Epithelial cell of esophagus (primary cell): ENCODE measurements around the gene HMCN1.

ENCODE experiments used
- DNase-seq: peaks from one replicate; pipeline ENCODE4 v3.0.0; 2010; ENCODE audit warnings: low read depth
- H3K4me3 ChIP-seq: 2 replicates; pipeline ENCODE4 v1.5.1; 2011; ENCODE audit warnings: mild to moderate bottlenecking, low read length, control low read depth
- TF ChIP-seq, protein P1 (sequence below): IDR thresholded peaks from 2 replicates; pipeline ENCODE4 v1.5.1; 2011; ENCODE audit warnings: low read depth, mild to moderate bottlenecking, low read length, control low read depth, inconsistent platforms; ENCODE audit not compliant: insufficient read depth; ENCODE audit errors: missing control alignments

Gene HMCN1

GRCh38 chr1:185960422-185961321 is 226.5 kb downstream of the HMCN1 start:
- no peak overlapping the region for H3K4me3 ChIP-seq
- TF ChIP-seq, protein P1, sequence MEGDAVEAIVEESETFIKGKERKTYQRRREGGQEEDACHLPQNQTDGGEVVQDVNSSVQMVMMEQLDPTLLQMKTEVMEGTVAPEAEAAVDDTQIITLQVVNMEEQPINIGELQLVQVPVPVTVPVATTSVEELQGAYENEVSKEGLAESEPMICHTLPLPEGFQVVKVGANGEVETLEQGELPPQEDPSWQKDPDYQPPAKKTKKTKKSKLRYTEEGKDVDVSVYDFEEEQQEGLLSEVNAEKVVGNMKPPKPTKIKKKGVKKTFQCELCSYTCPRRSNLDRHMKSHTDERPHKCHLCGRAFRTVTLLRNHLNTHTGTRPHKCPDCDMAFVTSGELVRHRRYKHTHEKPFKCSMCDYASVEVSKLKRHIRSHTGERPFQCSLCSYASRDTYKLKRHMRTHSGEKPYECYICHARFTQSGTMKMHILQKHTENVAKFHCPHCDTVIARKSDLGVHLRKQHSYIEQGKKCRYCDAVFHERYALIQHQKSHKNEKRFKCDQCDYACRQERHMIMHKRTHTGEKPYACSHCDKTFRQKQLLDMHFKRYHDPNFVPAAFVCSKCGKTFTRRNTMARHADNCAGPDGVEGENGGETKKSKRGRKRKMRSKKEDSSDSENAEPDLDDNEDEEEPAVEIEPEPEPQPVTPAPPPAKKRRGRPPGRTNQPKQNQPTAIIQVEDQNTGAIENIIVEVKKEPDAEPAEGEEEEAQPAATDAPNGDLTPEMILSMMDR, result no peak
- no peak for DNase-seq

DNA sequence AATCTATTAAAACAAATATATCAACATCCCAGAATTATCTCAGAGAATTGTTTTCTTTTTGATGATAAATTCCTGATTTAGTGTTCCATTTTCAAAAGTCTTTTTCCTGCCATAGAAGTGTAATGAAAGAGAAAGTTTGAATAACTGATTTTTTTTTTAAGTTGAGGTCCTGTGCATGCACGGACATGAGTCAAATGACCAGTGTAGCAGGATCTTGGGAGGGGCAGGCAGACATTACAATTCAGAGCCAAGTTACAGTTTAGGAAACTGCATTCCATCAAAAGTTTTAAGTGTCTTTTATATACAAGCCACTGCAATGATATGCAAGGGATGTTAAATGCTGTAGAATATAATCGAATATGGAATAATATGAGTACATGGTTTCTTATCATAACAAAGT is 227.5 kb downstream of the HMCN1 start:
- peak; percentile 64 for DNase-seq
- TF ChIP-seq, protein P1, result no peak

DNA sequence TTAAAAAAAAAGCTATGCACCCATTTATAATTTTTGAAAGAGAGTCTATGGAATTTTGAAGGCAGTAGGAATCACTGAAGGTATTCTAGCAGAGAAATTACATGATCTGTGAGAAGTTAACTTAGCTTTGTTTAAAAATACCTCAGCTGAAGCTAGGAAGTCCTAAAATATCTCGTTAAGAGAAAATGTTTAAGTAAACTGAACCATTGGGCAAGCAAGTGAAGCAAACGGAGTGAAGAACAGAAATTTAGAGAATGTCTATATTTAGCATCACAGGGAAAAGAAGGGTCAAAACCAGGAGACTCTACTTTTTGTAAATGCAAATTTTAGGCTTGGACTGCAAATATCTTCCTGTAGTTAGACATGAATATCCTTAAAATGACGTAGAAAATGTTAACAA is 230.8 kb downstream of the HMCN1 start:
- no peak overlapping the region for H3K4me3 ChIP-seq
- DNase-seq, result no peak
- TF ChIP-seq, protein P1, result no peak

More for the DNA sequence above, 227.5 kb downstream of the HMCN1 start:
- no peak overlapping the region for H3K4me3 ChIP-seq

GRCh38 chr1:185965870-185966269 is 231.7 kb downstream of the HMCN1 start:
- TF ChIP-seq, protein P1, result no peak
- no peak overlapping the region for H3K4me3 ChIP-seq
- no peak for DNase-seq

GRCh38 chr1:185966471-185966870 is 232.3 kb downstream of the HMCN1 start:
- no peak overlapping the region for H3K4me3 ChIP-seq
- TF ChIP-seq, protein P1, result no peak
- no peak for DNase-seq

- DNase-seq, result no peak
- TF ChIP-seq, protein P1, result no peak
Measured at GRCh38 chr1:185969028-185969427, 234.8 kb downstream of the HMCN1 start.

DNA sequence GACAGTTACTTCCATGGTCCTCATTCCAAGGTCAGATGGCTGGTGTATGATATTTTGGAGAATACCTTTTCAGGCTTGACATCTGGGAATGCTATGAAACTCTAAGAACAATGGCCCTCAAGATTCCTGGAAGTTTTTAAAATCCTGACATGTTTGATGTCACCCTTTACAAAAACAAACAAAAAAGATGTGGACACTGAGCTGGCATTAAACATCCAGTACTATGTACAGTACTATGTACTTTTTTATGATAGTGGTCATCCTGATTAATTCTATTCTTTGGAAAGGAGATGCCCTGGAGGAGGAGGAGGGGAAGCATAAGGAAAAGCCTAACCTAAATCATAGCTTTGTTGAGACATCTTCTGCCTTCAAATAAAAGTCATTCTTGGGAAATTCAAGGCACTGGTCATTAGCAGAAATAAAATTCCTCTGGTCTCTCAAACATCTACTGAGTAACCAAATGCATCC is 235.4 kb downstream of the HMCN1 start:
- DNase-seq, result no peak

More at GRCh38 chr1:185969028-185969427, 234.8 kb downstream of the HMCN1 start:
- H3K4me3 ChIP-seq, result no peak overlapping the region

More for the DNA sequence above, 235.4 kb downstream of the HMCN1 start:
- H3K4me3 ChIP-seq, result no peak overlapping the region
- TF ChIP-seq, protein P1, result no peak
